NT2/D1 (cell line): ENCODE measurements around the gene MTREX.

Experiments
- SUZ12 ChIP-seq: IDR thresholded peaks from 2 replicates; pipeline ENCODE4 v1.6.1; 2011; ENCODE audit not compliant: insufficient read length, insufficient read depth; ENCODE audit errors: extremely low read depth
- ZNF274 ChIP-seq: IDR thresholded peaks from 2 replicates; pipeline ENCODE4 v1.6.1; 2011; ENCODE audit warnings: mild to moderate bottlenecking, low read depth, low read length

- TF ChIP-seq ZNF274 (no peak), SUZ12 (no peak)
Measured at GRCh38 chr5:55360190-55360589, 52.4 kb downstream of the MTREX start.
